Peyer's patch (tissue), 4 donors: ENCODE data around the gene INPP5F.

Experiments
- CTCF ChIP-seq, 6 experiments: fragments of 450-650 bp in 4 of 6; fragments of 200-600 bp in 2 of 6; sonication (generic) in 1 of 6; IDR thresholded peaks; one replicate each; pipeline ENCODE4 v1.5.1; 2017 to 2019; ENCODE audit warnings: antibody characterized with exemption in 6 of 6, mild to moderate bottlenecking in 3 of 6, moderate library complexity in 1 of 6
- POLR2A ChIP-seq, 2 donors: fragments of 450-650 bp; IDR thresholded peaks; one replicate each; pipeline ENCODE4 v1.5.1; 2017; ENCODE audit warnings: antibody characterized with exemption in 2 of 2, mild to moderate bottlenecking in 2 of 2, moderate library complexity in 2 of 2

- TF ChIP-seq CTCF (IDR thresholded peaks at IDR 0.05) (no peak), POLR2A (IDR thresholded peaks at IDR 0.05) (no peak)
These were observed 11.3 kb downstream of the INPP5F start for GRCh38 chr10:119737039-119737663.
